ENCODE data around the gene SUSD6.

DNA sequence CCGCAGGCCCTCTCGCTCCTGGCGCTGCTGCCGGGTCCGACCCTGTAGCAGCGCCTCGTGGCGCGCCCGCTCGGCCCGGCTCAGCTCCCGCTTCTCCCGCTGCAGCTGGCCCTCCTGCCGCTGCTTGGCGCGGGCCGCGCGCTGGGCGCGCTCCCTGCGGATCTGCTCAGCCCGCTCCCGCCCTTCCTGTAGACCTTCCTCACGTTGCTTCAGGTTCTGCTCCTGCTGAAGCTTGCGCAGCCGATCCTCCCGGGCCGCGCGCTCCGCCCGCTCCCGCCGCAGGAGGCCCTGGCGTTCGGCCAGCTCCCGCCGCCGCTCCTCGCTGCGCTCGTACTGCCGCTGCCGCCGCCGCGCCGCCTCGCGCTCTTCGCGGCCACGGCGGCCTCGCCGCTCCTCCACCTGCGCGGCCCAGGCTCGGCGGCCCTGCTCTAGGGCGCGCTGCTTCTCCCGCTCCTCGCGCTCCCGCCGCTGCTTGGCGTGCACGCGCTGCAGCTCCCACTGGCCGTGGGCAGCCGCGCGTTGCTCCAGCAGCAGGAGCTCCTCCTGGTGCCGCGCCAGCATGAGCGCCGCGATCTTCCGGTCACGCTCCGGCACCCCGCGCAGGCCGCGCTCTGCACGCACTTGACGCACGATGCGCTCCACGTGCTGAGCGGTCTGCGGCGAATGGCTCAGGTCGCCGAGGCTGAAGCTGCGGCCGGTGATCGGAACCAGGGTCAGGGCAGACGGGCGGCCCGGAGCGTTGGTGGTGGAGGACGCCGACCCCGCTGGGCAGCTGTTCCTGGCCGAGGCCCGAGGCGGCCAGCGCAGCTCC lies 39.2 kb upstream of the SUSD6 start:
- TF ChIP-seq CTCF (IDR thresholded peaks at IDR 0.05) (no peak), POLR2A (IDR thresholded peaks at IDR 0.05) (no peak)
